ENCODE data around the gene ZNF273.
"Not testable (repeated sequence)": the region's sequence is repeated elsewhere in the genome, so short reads cannot be mapped to it uniquely, and the experiment has no call there.

Gene ZNF273

GRCh38 chr7:64890761-64891362 is 12.2 kb upstream of the ZNF273 start:
- Histone ChIP-seq H3K4me1 (ENCODE audit: insufficient read depth, low read length, severe bottlenecking) (peaks cover 8% of the 10 kb centered on the region), H4K20me1 (ENCODE audit: insufficient read depth, low read length) (no peaks in the 10 kb centered on the region), H3K9me2 (ENCODE audit: low read depth, low read length) (no peaks in the 10 kb centered on the region), H3K27ac (ENCODE audit: low read depth, low read length, poor library complexity, severe bottlenecking) (no peak overlapping the region), H3K36me3 (ENCODE audit: insufficient read depth, low read length) (no peaks in the 10 kb centered on the region), H3K27me3 (ENCODE audit: insufficient read depth, low read length) (0 out of 2 replicates have a peak, but pooled peaks cover 3% of the 10 kb centered on the region), H3K4me2 (ENCODE audit: low read length) (no peak overlapping the region), H3F3A (ENCODE audit: insufficient read depth, low read length) (no peaks in the 10 kb centered on the region), H3K9me3 (ENCODE audit: low read length) (no peaks in the 10 kb centered on the region), H3K4me3 (ENCODE audit: low read depth, low read length, poor library complexity, severe bottlenecking) (no peak overlapping the region), H2AFZ (ENCODE audit: low read length) (no peak overlapping the region), H3K79me2 (ENCODE audit: insufficient read depth, low read length) (no peaks in the 10 kb centered on the region), H3K9ac (ENCODE audit: low read length) (no peak overlapping the region)
- TF ChIP-seq CTCF (IDR thresholded peaks at IDR 0.05; ENCODE audit: low read length), result no peak
- TF ChIP-seq EZH2 (IDR thresholded peaks at IDR 0.05; ENCODE audit: borderline replicate concordance, low read length), result no peak

GRCh38 chr7:64891363-64892081 is 11.6 kb upstream of the ZNF273 start:
- H3K9me2 ChIP-seq (ENCODE audit: low read depth, low read length); H3K36me3 ChIP-seq (ENCODE audit: insufficient read depth, low read length); H3K9ac ChIP-seq (ENCODE audit: low read length); H3K79me2 ChIP-seq (ENCODE audit: insufficient read depth, low read length); H3K27ac ChIP-seq (ENCODE audit: low read depth, low read length, poor library complexity, severe bottlenecking); H3F3A ChIP-seq (ENCODE audit: insufficient read depth, low read length); H3K4me3 ChIP-seq (ENCODE audit: low read depth, low read length, poor library complexity, severe bottlenecking); H2AFZ ChIP-seq (ENCODE audit: low read length); H3K9me3 ChIP-seq (ENCODE audit: low read length); H3K4me2 ChIP-seq (ENCODE audit: low read length); H4K20me1 ChIP-seq (ENCODE audit: insufficient read depth, low read length); H3K27me3 ChIP-seq (ENCODE audit: insufficient read depth, low read length); H3K4me1 ChIP-seq (ENCODE audit: insufficient read depth, low read length, severe bottlenecking): not testable (repeated sequence)

- no peaks in the 10 kb centered on the region for H3F3A ChIP-seq (ENCODE audit: insufficient read depth, low read length)
- no peak for TF ChIP-seq EZH2 (IDR thresholded peaks at IDR 0.05; ENCODE audit: borderline replicate concordance, low read length)
- no peaks in the 10 kb centered on the region for H4K20me1 ChIP-seq (ENCODE audit: insufficient read depth, low read length)
- no peaks in the 10 kb centered on the region for H3K9me2 ChIP-seq (ENCODE audit: low read depth, low read length)
- H3K4me2 ChIP-seq (ENCODE audit: low read length), result no peak overlapping the region
- H3K36me3 ChIP-seq (ENCODE audit: insufficient read depth, low read length), result no peaks in the 10 kb centered on the region
- no peak overlapping the region for H3K9ac ChIP-seq (ENCODE audit: low read length)
- no peaks in the 10 kb centered on the region for H3K79me2 ChIP-seq (ENCODE audit: insufficient read depth, low read length)
- 0 out of 2 replicates have a peak, but pooled peaks cover 3% of the 10 kb centered on the region for H3K27me3 ChIP-seq (ENCODE audit: insufficient read depth, low read length)
- H3K27ac ChIP-seq (ENCODE audit: low read depth, low read length, poor library complexity, severe bottlenecking), result no peak overlapping the region
- H3K9me3 ChIP-seq (ENCODE audit: low read length), result no peaks in the 10 kb centered on the region
- H2AFZ ChIP-seq (ENCODE audit: low read length), result no peak overlapping the region
- H3K4me1 ChIP-seq (ENCODE audit: insufficient read depth, low read length, severe bottlenecking), result peaks cover 8% of the 10 kb centered on the region
- H3K4me3 ChIP-seq (ENCODE audit: low read depth, low read length, poor library complexity, severe bottlenecking), result no peak overlapping the region
Measured at GRCh38 chr7:64892116-64892515, 11.0 kb upstream of the ZNF273 start.

GRCh38 chr7:64892666-64893309 is 10.3 kb upstream of the ZNF273 start:
- H3K4me2 ChIP-seq (ENCODE audit: low read length), result no peak overlapping the region
- no peaks in the 10 kb centered on the region for H3K79me2 ChIP-seq (ENCODE audit: insufficient read depth, low read length)
- H3K4me3 ChIP-seq (ENCODE audit: low read depth, low read length, poor library complexity, severe bottlenecking), result no peak overlapping the region
- TF ChIP-seq CTCF (IDR thresholded peaks at IDR 0.05; ENCODE audit: low read length) (no peak), EZH2 (IDR thresholded peaks at IDR 0.05; ENCODE audit: borderline replicate concordance, low read length) (no peak)
- 0 out of 2 replicates have a peak, but pooled peaks cover 3% of the 10 kb centered on the region for H3K27me3 ChIP-seq (ENCODE audit: insufficient read depth, low read length)
- H3K9me2 ChIP-seq (ENCODE audit: low read depth, low read length), result no peaks in the 10 kb centered on the region
- no peak overlapping the region for H3K27ac ChIP-seq (ENCODE audit: low read depth, low read length, poor library complexity, severe bottlenecking)
- H3K36me3 ChIP-seq (ENCODE audit: insufficient read depth, low read length), result no peaks in the 10 kb centered on the region
- H2AFZ ChIP-seq (ENCODE audit: low read length), result no peak overlapping the region
- H4K20me1 ChIP-seq (ENCODE audit: insufficient read depth, low read length), result no peaks in the 10 kb centered on the region
- H3K9ac ChIP-seq (ENCODE audit: low read length), result no peak overlapping the region
- H3K9me3 ChIP-seq (ENCODE audit: low read length), result no peaks in the 10 kb centered on the region
- no peaks in the 10 kb centered on the region for H3F3A ChIP-seq (ENCODE audit: insufficient read depth, low read length)
- H3K4me1 ChIP-seq (ENCODE audit: insufficient read depth, low read length, severe bottlenecking), result peaks cover 8% of the 10 kb centered on the region
